C4-2B (cell line): Measurements from ENCODE around the gene DPP6.

Experiments
- H3K27ac ChIP-seq: fragments of 450-650 bp; 2 replicates; pipeline ENCODE4 v1.5.1; 2017
- CTCF ChIP-seq: fragments of 450-650 bp; conservative IDR thresholded peaks from 2 replicates; pipeline ENCODE4 v1.5.1; 2017; ENCODE audit warnings: mild to moderate bottlenecking
- ZFX ChIP-seq: fragments of 450-650 bp; IDR thresholded peaks from 2 replicates; pipeline ENCODE4 v1.6.1; 2017

The DPP6 gene

DNA sequence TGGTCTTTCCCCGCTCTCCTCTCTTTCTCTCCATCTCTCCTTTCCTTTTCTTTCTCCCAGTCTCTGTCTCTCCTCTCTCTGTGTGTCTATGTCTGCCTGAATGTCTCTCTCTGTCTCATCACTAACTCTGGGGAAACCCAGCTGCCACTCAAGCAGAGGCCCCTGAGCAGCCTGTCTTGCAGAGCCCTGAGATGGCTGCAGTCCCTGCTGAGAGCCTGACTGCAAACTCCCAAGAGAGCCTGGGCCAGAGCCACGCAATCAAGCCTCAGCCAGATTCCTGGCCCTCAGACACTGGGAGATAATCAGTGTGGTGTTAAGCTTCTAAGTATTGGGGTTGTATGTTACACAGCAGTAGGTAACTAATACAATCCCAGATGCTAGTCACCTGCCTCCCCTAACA, 859.2 kb downstream of the DPP6 start:
- no peak overlapping the region for H3K27ac ChIP-seq
- TF ChIP-seq CTCF (no peak), ZFX (no peak)

- TF ChIP-seq CTCF (no peak), ZFX (no peak)
- H3K27ac ChIP-seq = no peak overlapping the region
These were observed 859.8 kb downstream of the DPP6 start for GRCh38 chr7:154911862-154912455.

DNA sequence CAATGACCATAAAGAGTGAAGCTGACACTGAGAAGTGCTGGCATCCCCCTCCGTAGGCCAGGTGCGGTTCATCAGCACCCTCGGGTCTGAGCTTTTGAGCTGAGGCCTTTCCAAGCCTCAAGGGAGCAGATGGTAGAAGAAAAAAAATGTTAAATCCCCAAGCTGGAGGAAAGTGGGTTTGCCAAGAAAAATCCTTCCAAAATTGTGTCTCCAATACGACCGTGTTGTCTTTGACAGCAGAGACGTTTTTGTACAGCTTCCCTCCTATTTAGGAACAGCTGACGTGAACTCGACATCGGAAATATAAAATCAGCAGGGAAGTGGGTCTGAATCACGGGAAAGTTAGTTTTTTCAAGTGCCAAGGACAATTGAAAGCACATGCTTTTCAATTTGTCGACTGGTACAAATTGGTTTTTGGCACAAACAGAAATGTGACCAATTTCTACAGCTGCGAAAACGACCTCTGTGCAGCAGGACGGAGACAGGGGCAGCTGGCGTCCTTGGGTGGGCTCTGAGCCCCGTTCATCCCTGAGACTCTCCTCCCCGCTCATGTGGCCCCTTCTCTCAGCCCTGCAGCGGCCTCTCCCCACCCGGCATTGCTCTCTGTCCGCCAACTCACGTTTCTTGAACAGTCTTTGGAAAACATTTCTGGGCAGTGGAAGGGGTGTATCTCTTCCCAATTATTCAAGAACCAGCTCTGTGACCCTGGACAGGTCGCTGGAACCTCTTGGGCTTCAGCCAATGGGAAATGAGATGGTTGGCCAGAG, 860.9 kb downstream of the DPP6 start:
- TF ChIP-seq CTCF (no peak), ZFX (no peak)
- no peak overlapping the region for H3K27ac ChIP-seq

GRCh38 chr7:154913638-154914307, 861.6 kb downstream of the DPP6 start:
- no peak overlapping the region for H3K27ac ChIP-seq
- TF ChIP-seq CTCF (peak; percentile 97), ZFX (no peak)

DNA sequence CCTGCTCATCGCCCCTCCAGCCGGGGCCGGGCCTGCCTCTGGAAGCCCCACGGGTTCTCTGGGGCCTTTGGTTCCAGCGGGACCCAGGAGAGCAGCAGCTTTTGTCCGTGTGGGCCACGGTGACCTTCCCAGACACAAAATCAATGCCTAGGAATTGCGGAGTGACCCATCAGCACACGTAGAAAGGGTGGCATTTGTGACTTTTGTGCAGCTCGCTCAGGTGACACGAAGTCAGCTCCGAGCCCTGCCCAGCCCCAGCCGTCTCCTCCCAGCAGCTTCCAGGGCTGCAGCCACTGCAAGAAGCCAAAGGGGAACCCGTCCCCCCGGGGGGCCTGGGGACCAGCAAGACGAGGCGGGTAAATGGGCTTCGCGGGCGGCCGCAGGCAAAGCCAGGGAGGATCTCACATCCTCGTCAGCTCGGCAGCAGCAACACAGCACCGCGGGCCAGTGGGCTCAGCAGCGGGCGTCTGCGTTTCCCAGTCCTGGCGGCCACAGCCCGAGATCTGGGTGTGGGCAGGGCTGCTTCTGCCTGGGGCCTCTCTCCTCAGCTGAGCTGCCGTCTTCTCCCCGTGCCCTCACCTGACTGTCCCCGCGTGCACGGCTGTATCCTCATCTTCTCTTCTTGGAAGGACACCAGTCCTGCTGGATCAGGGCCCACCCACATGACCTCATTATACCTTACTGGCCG, 862.3 kb downstream of the DPP6 start:
- no peak overlapping the region for H3K27ac ChIP-seq
- TF ChIP-seq ZFX (no peak), CTCF (no peak)

GRCh38 chr7:154914996-154915380, 862.8 kb downstream of the DPP6 start:
- no peak overlapping the region for H3K27ac ChIP-seq
- TF ChIP-seq CTCF (no peak), ZFX (no peak)
